WTC11 (cell line): ENCODE results near the gene TSACC. TPM values are rescaled to one million over a fixed set of nuclear protein-coding genes. Genes with fewer than 3 reads are reported as not detected.

Experiments used
- ATAC-seq: fragments of 200-7000 bp; cut with Tn5 transposase; 2 replicates; pipeline ENCODE4 v1.10.0; 2021; ENCODE audit warnings: mild to moderate bottlenecking, moderate library complexity
- CTCF ChIA-PET: fragments of 300-600 bp; sonication (Branson Sonifier 250); formaldehyde crosslinking; loops from one replicate; lab custom pipeline; 2021; ENCODE audit warnings: antibody characterized with exemption; lab: Charles Lee
- POLR2A ChIA-PET: fragments of 350-600 bp; sonication (Branson Sonifier 250); formaldehyde crosslinking; loops from one replicate; lab custom pipeline; 2021; ENCODE audit warnings: antibody characterized with exemption; lab: Charles Lee
- DNase-seq: peaks from one replicate; pipeline ENCODE4 v3.0.0; 2021; ENCODE audit warnings: low spot score
- H3K27ac Mint-ChIP-seq: 2 replicates; pipeline ENCODE4 v1.8.0; 2021; ENCODE audit warnings: mixed read lengths
- H3K27me3 Mint-ChIP-seq: 2 replicates; pipeline ENCODE4 v1.8.0; 2021; ENCODE audit warnings: low read depth, mild to moderate bottlenecking, moderate library complexity, mixed read lengths
- H3K36me3 Mint-ChIP-seq: 2 replicates; pipeline ENCODE4 v1.8.0; 2021; ENCODE audit warnings: mixed read lengths
- H3K4me1 Mint-ChIP-seq: 2 replicates; pipeline ENCODE4 v1.8.0; 2022; ENCODE audit warnings: mixed read lengths
- H3K4me3 Mint-ChIP-seq: 2 replicates; pipeline ENCODE4 v1.8.0; 2021; ENCODE audit warnings: mild to moderate bottlenecking, moderate library complexity, mixed read lengths
- H3K9me3 Mint-ChIP-seq: 2 replicates; pipeline ENCODE4 v1.8.0; 2021; ENCODE audit warnings: mixed read lengths
- CREM ChIP-seq: sonication (generic); formaldehyde crosslinking; IDR thresholded peaks from 2 replicates; pipeline ENCODE4 v1.8.1; 2022; ENCODE audit warnings: mild to moderate bottlenecking, missing genetic modification reagents, moderate library complexity
- MYBL2 ChIP-seq: sonication (generic); formaldehyde crosslinking; IDR thresholded peaks from 2 replicates; pipeline ENCODE4 v1.8.1; 2023; ENCODE audit warnings: mild to moderate bottlenecking, moderate library complexity, missing genetic modification reagents
- NR2C2 ChIP-seq: sonication (generic); formaldehyde crosslinking; IDR thresholded peaks from 2 replicates; pipeline ENCODE4 v1.8.0; 2022; ENCODE audit warnings: mild to moderate bottlenecking, missing genetic modification reagents
- NR3C1 ChIP-seq: sonication (generic); formaldehyde crosslinking; conservative IDR thresholded peaks from 2 replicates; pipeline ENCODE4 v1.8.1; 2023; ENCODE audit warnings: low read depth, mild to moderate bottlenecking, missing genetic modification reagents
- TP53 ChIP-seq: sonication (generic); formaldehyde crosslinking; IDR thresholded peaks from 2 replicates; pipeline ENCODE4 v1.8.1; 2023; ENCODE audit warnings: mild to moderate bottlenecking, missing genetic modification reagents
- total RNA-seq: library from RNA; stranded (reverse); gene quantifications from 3 replicates; pipeline ENCODE4 v1.2.3, GENCODE V29; 2021
- TF ChIP-seq, protein P1 (sequence below): fragments of 250-450 bp; sonication (Bioruptor Pico); IDR thresholded peaks from 2 replicates; pipeline ENCODE4 v1.9.0; 2021; ENCODE audit warnings: mild to moderate bottlenecking, borderline replicate concordance
- TF ChIP-seq, protein P2 (sequence below): sonication (generic); formaldehyde crosslinking; IDR thresholded peaks from 2 replicates; pipeline ENCODE4 v1.8.0; 2022; ENCODE audit warnings: mild to moderate bottlenecking, missing genetic modification reagents
- TF ChIP-seq, protein P3 (sequence below): sonication (generic); formaldehyde crosslinking; IDR thresholded peaks from 2 replicates; pipeline ENCODE4 v1.8.0; 2022; ENCODE audit warnings: mild to moderate bottlenecking, missing genetic modification reagents
- TF ChIP-seq, protein P4 (sequence below): sonication (generic); formaldehyde crosslinking; IDR thresholded peaks from 2 replicates; pipeline ENCODE4 v1.8.0; 2023; ENCODE audit warnings: missing genetic modification reagents
- TF ChIP-seq, protein P5 (sequence below): sonication (generic); formaldehyde crosslinking; IDR thresholded peaks from 2 replicates; pipeline ENCODE4 v1.8.1; 2023; ENCODE audit warnings: mild to moderate bottlenecking, missing genetic modification reagents
- TF ChIP-seq, protein P6 (sequence below): fragments of 250-450 bp; sonication (Bioruptor Pico); IDR thresholded peaks from 2 replicates; pipeline ENCODE4 v1.9.0; 2021; ENCODE audit warnings: mild to moderate bottlenecking

Gene TSACC
- total RNA-seq, 1 experiment from 2014 or later: 1.8 TPM

DNA sequence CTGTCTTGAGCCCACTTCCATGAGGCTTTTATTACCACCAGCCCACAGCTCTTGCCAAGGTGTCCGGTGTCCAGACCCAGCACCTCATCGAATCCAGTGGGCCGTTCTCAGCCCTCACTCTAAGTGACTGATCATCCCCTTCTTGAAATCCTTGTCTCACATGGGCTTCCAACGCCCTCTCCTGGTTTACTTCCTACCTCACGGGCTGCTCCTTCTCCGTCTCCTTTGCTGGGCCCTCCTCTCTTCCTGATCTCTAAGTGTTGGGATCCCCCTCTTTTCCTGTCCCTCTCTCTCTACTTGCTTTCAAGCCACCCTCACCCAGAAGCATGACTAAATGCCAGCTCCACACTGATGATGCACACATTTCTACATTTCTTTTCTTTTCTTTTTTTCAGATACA lies 21.6 kb downstream of the TSACC start (continued):
- TF ChIP-seq, protein P1, sequence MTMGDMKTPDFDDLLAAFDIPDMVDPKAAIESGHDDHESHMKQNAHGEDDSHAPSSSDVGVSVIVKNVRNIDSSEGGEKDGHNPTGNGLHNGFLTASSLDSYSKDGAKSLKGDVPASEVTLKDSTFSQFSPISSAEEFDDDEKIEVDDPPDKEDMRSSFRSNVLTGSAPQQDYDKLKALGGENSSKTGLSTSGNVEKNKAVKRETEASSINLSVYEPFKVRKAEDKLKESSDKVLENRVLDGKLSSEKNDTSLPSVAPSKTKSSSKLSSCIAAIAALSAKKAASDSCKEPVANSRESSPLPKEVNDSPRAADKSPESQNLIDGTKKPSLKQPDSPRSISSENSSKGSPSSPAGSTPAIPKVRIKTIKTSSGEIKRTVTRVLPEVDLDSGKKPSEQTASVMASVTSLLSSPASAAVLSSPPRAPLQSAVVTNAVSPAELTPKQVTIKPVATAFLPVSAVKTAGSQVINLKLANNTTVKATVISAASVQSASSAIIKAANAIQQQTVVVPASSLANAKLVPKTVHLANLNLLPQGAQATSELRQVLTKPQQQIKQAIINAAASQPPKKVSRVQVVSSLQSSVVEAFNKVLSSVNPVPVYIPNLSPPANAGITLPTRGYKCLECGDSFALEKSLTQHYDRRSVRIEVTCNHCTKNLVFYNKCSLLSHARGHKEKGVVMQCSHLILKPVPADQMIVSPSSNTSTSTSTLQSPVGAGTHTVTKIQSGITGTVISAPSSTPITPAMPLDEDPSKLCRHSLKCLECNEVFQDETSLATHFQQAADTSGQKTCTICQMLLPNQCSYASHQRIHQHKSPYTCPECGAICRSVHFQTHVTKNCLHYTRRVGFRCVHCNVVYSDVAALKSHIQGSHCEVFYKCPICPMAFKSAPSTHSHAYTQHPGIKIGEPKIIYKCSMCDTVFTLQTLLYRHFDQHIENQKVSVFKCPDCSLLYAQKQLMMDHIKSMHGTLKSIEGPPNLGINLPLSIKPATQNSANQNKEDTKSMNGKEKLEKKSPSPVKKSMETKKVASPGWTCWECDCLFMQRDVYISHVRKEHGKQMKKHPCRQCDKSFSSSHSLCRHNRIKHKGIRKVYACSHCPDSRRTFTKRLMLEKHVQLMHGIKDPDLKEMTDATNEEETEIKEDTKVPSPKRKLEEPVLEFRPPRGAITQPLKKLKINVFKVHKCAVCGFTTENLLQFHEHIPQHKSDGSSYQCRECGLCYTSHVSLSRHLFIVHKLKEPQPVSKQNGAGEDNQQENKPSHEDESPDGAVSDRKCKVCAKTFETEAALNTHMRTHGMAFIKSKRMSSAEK (CRISPR knock-in tag): no peak
- no peak for TF ChIP-seq NR2C2 (CRISPR knock-in tag)

DNA sequence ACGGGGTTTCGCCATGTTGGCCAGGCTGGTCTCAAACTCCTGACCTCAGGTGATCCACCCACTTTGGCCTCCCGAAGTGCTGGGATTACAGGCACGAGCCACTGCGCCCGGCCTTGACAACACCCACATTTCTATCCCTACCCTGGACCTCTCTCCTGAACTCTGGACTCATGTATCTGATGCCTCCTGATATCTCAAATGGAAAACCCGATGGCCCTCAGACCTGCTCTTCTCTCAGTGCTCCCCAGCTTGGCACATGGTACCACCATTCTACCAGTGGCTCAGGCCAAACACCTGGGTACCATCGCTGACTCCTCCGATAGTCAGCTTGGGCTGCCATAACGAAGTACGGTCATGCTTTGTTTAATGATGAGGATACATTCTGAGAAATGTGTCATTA lies 22.2 kb downstream of the TSACC start:
- TF ChIP-seq, protein P2, sequence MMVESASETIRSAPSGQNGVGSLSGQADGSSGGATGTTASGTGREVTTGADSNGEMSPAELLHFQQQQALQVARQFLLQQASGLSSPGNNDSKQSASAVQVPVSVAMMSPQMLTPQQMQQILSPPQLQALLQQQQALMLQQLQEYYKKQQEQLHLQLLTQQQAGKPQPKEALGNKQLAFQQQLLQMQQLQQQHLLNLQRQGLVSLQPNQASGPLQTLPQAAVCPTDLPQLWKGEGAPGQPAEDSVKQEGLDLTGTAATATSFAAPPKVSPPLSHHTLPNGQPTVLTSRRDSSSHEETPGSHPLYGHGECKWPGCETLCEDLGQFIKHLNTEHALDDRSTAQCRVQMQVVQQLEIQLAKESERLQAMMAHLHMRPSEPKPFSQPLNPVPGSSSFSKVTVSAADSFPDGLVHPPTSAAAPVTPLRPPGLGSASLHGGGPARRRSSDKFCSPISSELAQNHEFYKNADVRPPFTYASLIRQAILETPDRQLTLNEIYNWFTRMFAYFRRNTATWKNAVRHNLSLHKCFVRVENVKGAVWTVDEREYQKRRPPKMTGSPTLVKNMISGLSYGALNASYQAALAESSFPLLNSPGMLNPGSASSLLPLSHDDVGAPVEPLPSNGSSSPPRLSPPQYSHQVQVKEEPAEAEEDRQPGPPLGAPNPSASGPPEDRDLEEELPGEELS (CRISPR knock-in tag): no peak
- TF ChIP-seq CREM (CRISPR knock-in tag) (no peak), TP53 (CRISPR knock-in tag) (no peak), MYBL2 (CRISPR knock-in tag) (no peak), NR3C1 (CRISPR knock-in tag) (no peak)
- TF ChIP-seq, protein P3, sequence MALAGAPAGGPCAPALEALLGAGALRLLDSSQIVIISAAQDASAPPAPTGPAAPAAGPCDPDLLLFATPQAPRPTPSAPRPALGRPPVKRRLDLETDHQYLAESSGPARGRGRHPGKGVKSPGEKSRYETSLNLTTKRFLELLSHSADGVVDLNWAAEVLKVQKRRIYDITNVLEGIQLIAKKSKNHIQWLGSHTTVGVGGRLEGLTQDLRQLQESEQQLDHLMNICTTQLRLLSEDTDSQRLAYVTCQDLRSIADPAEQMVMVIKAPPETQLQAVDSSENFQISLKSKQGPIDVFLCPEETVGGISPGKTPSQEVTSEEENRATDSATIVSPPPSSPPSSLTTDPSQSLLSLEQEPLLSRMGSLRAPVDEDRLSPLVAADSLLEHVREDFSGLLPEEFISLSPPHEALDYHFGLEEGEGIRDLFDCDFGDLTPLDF (CRISPR knock-in tag): no peak
- TF ChIP-seq, protein P4, sequence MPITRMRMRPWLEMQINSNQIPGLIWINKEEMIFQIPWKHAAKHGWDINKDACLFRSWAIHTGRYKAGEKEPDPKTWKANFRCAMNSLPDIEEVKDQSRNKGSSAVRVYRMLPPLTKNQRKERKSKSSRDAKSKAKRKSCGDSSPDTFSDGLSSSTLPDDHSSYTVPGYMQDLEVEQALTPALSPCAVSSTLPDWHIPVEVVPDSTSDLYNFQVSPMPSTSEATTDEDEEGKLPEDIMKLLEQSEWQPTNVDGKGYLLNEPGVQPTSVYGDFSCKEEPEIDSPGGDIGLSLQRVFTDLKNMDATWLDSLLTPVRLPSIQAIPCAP (CRISPR knock-in tag): no peak
- TF ChIP-seq, protein P5, sequence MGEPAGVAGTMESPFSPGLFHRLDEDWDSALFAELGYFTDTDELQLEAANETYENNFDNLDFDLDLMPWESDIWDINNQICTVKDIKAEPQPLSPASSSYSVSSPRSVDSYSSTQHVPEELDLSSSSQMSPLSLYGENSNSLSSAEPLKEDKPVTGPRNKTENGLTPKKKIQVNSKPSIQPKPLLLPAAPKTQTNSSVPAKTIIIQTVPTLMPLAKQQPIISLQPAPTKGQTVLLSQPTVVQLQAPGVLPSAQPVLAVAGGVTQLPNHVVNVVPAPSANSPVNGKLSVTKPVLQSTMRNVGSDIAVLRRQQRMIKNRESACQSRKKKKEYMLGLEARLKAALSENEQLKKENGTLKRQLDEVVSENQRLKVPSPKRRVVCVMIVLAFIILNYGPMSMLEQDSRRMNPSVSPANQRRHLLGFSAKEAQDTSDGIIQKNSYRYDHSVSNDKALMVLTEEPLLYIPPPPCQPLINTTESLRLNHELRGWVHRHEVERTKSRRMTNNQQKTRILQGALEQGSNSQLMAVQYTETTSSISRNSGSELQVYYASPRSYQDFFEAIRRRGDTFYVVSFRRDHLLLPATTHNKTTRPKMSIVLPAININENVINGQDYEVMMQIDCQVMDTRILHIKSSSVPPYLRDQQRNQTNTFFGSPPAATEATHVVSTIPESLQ (CRISPR knock-in tag): no peak
- TF ChIP-seq, protein P6, sequence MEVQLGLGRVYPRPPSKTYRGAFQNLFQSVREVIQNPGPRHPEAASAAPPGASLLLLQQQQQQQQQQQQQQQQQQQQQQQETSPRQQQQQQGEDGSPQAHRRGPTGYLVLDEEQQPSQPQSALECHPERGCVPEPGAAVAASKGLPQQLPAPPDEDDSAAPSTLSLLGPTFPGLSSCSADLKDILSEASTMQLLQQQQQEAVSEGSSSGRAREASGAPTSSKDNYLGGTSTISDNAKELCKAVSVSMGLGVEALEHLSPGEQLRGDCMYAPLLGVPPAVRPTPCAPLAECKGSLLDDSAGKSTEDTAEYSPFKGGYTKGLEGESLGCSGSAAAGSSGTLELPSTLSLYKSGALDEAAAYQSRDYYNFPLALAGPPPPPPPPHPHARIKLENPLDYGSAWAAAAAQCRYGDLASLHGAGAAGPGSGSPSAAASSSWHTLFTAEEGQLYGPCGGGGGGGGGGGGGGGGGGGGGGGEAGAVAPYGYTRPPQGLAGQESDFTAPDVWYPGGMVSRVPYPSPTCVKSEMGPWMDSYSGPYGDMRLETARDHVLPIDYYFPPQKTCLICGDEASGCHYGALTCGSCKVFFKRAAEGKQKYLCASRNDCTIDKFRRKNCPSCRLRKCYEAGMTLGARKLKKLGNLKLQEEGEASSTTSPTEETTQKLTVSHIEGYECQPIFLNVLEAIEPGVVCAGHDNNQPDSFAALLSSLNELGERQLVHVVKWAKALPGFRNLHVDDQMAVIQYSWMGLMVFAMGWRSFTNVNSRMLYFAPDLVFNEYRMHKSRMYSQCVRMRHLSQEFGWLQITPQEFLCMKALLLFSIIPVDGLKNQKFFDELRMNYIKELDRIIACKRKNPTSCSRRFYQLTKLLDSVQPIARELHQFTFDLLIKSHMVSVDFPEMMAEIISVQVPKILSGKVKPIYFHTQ: no peak

More for the DNA sequence above, 22.2 kb downstream of the TSACC start:
- Mint-ChIP-seq H3K4me1 (peaks cover 12% of the 10 kb centered on the region), H3K27me3 (peaks cover 14% of the 10 kb centered on the region), H3K36me3 (no peaks in the 10 kb centered on the region), H3K9me3 (no peaks in the 10 kb centered on the region), H3K27ac (no peak overlapping the region), H3K4me3 (no peak overlapping the region)
- DNase-seq: no peak
- ChIA-PET CTCF (interaction anchor here (0.8 to 5.9 kb wide), 7 partner anchors 12 to 135 kb away, joined by 3 to 34 read pairs (median 6); no protein-coding TSS in a partner anchor), POLR2A (no interaction called here)
- no peak for ATAC-seq
